COLO668 (cell line): Measurements from ENCODE around the gene ACSL1.

ENCODE experiments used
- DNase-seq: peaks from one replicate; lab custom pipeline; 2025; ENCODE audit not compliant: unreplicated experiment; lab: John Stamatoyannopoulos, UW

The ACSL1 gene

GRCh38 chr4:184732126-184732525 lies 93.6 kb downstream of the ACSL1 start:
- peak; percentile 11 for DNase-seq

GRCh38 chr4:184731056-184731455 lies 94.7 kb downstream of the ACSL1 start:
- DNase-seq: no peak

- DNase-seq: no peak
Observed at GRCh38 chr4:184729946-184730345, 95.8 kb downstream of the ACSL1 start.

- DNase-seq: no peak
Observed at GRCh38 chr4:184728858-184729257, 96.9 kb downstream of the ACSL1 start.

GRCh38 chr4:184727430-184727829 lies 98.3 kb downstream of the ACSL1 start:
- DNase-seq: no peak

- no peak for DNase-seq
Observed at GRCh38 chr4:184722798-184723197, 103.0 kb downstream of the ACSL1 start.

- DNase-seq: no peak
Observed at GRCh38 chr4:184721254-184721653, 104.5 kb downstream of the ACSL1 start.

- no peak for DNase-seq
Observed at GRCh38 chr4:184719407-184719806, 106.4 kb downstream of the ACSL1 start.

- DNase-seq: no peak
Observed at GRCh38 chr4:184715526-184715925, 110.2 kb downstream of the ACSL1 start.

- DNase-seq: no peak
Observed at GRCh38 chr4:184713887-184714286, 111.9 kb downstream of the ACSL1 start.

GRCh38 chr4:184712322-184712721 lies 113.4 kb downstream of the ACSL1 start:
- no peak for DNase-seq

GRCh38 chr4:184706453-184706852 lies 119.3 kb downstream of the ACSL1 start:
- no peak for DNase-seq

GRCh38 chr4:184705692-184706091 lies 120.1 kb downstream of the ACSL1 start:
- DNase-seq: no peak
